ENCODE data around the gene GPSM3. TPM values are rescaled to one million over a fixed set of nuclear protein-coding genes. Genes with fewer than 3 reads are reported as not detected.

Gene GPSM3
- total and polyA plus RNA-seq, 2 experiments from 2014 or later, result 4.7 to 5.9 TPM

DNA sequence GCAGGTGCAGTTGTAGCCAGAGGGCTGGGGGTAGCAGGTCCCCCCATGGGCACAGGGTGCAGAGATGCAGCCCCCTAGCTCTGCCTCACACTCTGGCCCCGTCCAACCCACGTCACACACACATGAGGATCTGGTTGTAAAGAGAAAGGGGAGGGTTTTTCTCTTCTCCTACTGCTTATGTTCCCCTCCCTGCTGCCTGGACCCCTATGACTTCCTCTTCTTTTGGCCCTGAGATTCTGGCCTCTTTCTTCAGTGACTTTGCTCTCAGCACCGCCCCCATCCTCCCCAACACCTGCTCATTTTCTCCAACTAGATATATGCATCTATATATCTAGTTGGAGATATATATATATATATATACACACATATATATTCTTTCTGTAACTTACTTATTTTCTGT lies 21.7 kb upstream of the GPSM3 start (continued):
- TF ChIP-seq REST (IDR thresholded peaks at IDR 0.05; ENCODE audit: unreplicated experiment) (no peak), POLR2AphosphoS5 (IDR thresholded peaks at IDR 0.05; ENCODE audit: low read depth) (no peak), CTCF (conservative IDR thresholded peaks at IDR 0.05; ENCODE audit: low read depth in 2 of 2) (no peak), STAT1 (IDR thresholded peaks at IDR 0.05; ENCODE audit: unreplicated experiment) (no peak)

GRCh38 chr6:32213649-32214048 lies 21.2 kb upstream of the GPSM3 start:
- no peaks in the 10 kb centered on the region for H4K20me1 ChIP-seq (replicated peaks; ENCODE audit: insufficient read depth)
- TF ChIP-seq EZH2 (IDR thresholded peaks at IDR 0.05; ENCODE audit: low read depth, unreplicated experiment), result no peak
- TF ChIP-seq ZNF114 (CRISPR knock-in tag; IDR thresholded peaks at IDR 0.05), result no peak
- no peak for TF ChIP-seq REST (IDR thresholded peaks at IDR 0.05; ENCODE audit: unreplicated experiment)
- no peak for TF ChIP-seq ETS1 (IDR thresholded peaks at IDR 0.05)
- no peak for TF ChIP-seq JUNB (IDR thresholded peaks at IDR 0.05; ENCODE audit: unreplicated experiment)
- no peak for TF ChIP-seq CREB1 (CRISPR knock-in tag; IDR thresholded peaks at IDR 0.05; ENCODE audit: low read depth)
- no peak for TF ChIP-seq EZH2phosphoT487 (IDR thresholded peaks at IDR 0.05; ENCODE audit: unreplicated experiment)

More at GRCh38 chr6:32213649-32214048, 21.2 kb upstream of the GPSM3 start:
- Histone ChIP-seq H3K9me2 (ENCODE audit: insufficient read depth) (0 out of 2 replicates have a peak, but pooled peaks cover 3% of the 10 kb centered on the region), H3K27ac (ENCODE audit: low read depth) (no peak overlapping the region), H3K79me2 (replicated peaks; ENCODE audit: insufficient read depth) (no peaks in the 10 kb centered on the region), H3K4me2 (no peak overlapping the region), H3F3A (replicated peaks; ENCODE audit: low read depth) (no peaks in the 10 kb centered on the region), H3K27me3 (ENCODE audit: insufficient read depth) (no peaks in the 10 kb centered on the region), H3K4me1 (ENCODE audit: insufficient read depth) (no peaks in the 10 kb centered on the region), H3K36me3 (ENCODE audit: insufficient read depth) (no peaks in the 10 kb centered on the region), H3K4me3 (no peak overlapping the region), H2AFZ (no peak overlapping the region)
- Mint-ChIP-seq H3K27me3 (ENCODE audit: insufficient read depth, low read depth, poor library complexity) (peaks cover 13% of the 10 kb centered on the region), H3K9me3 (no peaks in the 10 kb centered on the region; the same call in 2 of the 3 replicates), H3K4me3 (no peak overlapping the region), H3K27ac (no peak overlapping the region), H3K36me3 (ENCODE audit: low read depth) (no peaks in the 10 kb centered on the region), H3K4me1 (no peaks in the 10 kb centered on the region)
- ATAC-seq, result no peak
- DNase-seq (ENCODE audit: low spot score), result no peak
